OCI-LY1 (cell line): ENCODE measurements around the gene PIGC.

Source experiments
- CTCF ChIP-seq: fragments of 200-600 bp; sonication (generic), shearing (Covaris generic); IDR thresholded peaks from 2 replicates; pipeline ENCODE4 v1.5.1; 2017; ENCODE audit warnings: mild to moderate bottlenecking, antibody characterized with exemption, low read length, moderate library complexity, mixed read lengths
- EZH2 ChIP-seq: fragments of 200-600 bp; sonication (generic), shearing (Covaris generic); IDR thresholded peaks from 2 replicates; pipeline ENCODE4 v1.8.0; 2017; ENCODE audit warnings: borderline replicate concordance, mixed run types, mild to moderate bottlenecking, antibody characterized with exemption, low read length, moderate library complexity, mixed read lengths

GRCh38 chr1:172420385-172420784, 23.5 kb downstream of the PIGC start, which contains the start of gene C1orf105:
- TF ChIP-seq CTCF = no peak
- no peak for TF ChIP-seq EZH2
